IMR-90 (cell line): ENCODE data around the gene FSD1L. TPM values are rescaled to one million over a fixed set of nuclear protein-coding genes. Genes with fewer than 3 reads are reported as not detected.

Experiments
- ATAC-seq: fragments of 200-7000 bp; cut with Tn5 transposase; 2 replicates; pipeline ENCODE4 v1.9.1; 2020; ENCODE audit warnings: low read depth, mild to moderate bottlenecking, moderate library complexity
- BruUV-seq: library from RNA; stranded (reverse); fragments of 400-500 nt; replicated peaks from 2 replicates; lab custom pipeline; 2021; lab: Mats Ljungman, UMichigan
- CTCF ChIA-PET: fragments of 300-600 bp; formaldehyde crosslinking; extraction: SDS; loops from one replicate; lab custom pipeline; 2021; ENCODE audit warnings: antibody characterized with exemption; lab: Yijun Ruan, JAX
- POLR2A ChIA-PET: fragments of 300-600 bp; sonication (Branson Sonifier 250); formaldehyde crosslinking; loops from one replicate; lab custom pipeline; 2022; ENCODE audit warnings: antibody characterized with exemption; ENCODE audit not compliant: unreplicated experiment; lab: Charles Lee
- DNase-seq: peaks from one replicate; pipeline ENCODE4 v3.0.0; 2013
- H2AFZ ChIP-seq: replicated peaks from 2 replicates; pipeline ENCODE3; 2013; ENCODE audit warnings: low read length, mild to moderate bottlenecking; ENCODE audit not compliant: poor library complexity
- H2AK5ac ChIP-seq: 2 replicates; pipeline ENCODE4 v1.6.1; 2013; ENCODE audit warnings: low read depth, low read length, inconsistent platforms
- H2AK9ac ChIP-seq: replicated peaks from 2 replicates; pipeline ENCODE3; 2013; ENCODE audit warnings: mild to moderate bottlenecking, low read depth, low read length, moderate library complexity; ENCODE audit not compliant: poor library complexity
- H2BK120ac ChIP-seq: 2 replicates; pipeline ENCODE4 v1.6.1; 2013; ENCODE audit warnings: low read depth, low read length, inconsistent platforms
- H2BK15ac ChIP-seq: 3 replicates; pipeline ENCODE4 v1.6.1; 2013; ENCODE audit warnings: low read depth, low read length, inconsistent platforms
- H2BK20ac ChIP-seq: 2 replicates; pipeline ENCODE4 v1.6.1; 2013; ENCODE audit warnings: low read depth, mild to moderate bottlenecking, inconsistent platforms, low read length, moderate library complexity
- H2BK5ac ChIP-seq: 2 replicates; pipeline ENCODE4 v1.6.1; 2013; ENCODE audit warnings: mild to moderate bottlenecking, low read depth, low read length, inconsistent platforms; ENCODE audit not compliant: poor library complexity, severe bottlenecking
- H3K14ac ChIP-seq: replicated peaks from 2 replicates; pipeline ENCODE4 v1.6.1; 2013; ENCODE audit warnings: low read depth, low read length, inconsistent platforms
- H3K18ac ChIP-seq: 2 replicates; pipeline ENCODE4 v1.6.1; 2013; ENCODE audit warnings: low read depth, low read length, control low read depth
- H3K23ac ChIP-seq: 2 replicates; pipeline ENCODE4 v1.6.1; 2013; ENCODE audit warnings: low read depth, low read length, inconsistent platforms
- H3K27ac ChIP-seq: 2 replicates; pipeline ENCODE4 v1.5.1; 2013; ENCODE audit warnings: mild to moderate bottlenecking, control low read depth, low read length; ENCODE audit not compliant: insufficient read depth
- H3K27me3 ChIP-seq: 2 replicates; pipeline ENCODE4 v1.6.1; 2013; ENCODE audit warnings: low read length; ENCODE audit not compliant: control insufficient read depth, insufficient read depth
- H3K36me3 ChIP-seq: 2 replicates; pipeline ENCODE4 v1.6.1; 2013; ENCODE audit warnings: low read length, mixed read lengths; ENCODE audit not compliant: control insufficient read depth, insufficient read depth
- H3K4ac ChIP-seq: 2 replicates; pipeline ENCODE4 v1.6.1; 2013; ENCODE audit warnings: low read depth, low read length, inconsistent platforms
- H3K4me1 ChIP-seq: 2 replicates; pipeline ENCODE4 v1.6.1; 2013; ENCODE audit warnings: low read length, mixed read lengths; ENCODE audit not compliant: control insufficient read depth, insufficient read depth
- H3K4me2 ChIP-seq: 2 replicates; pipeline ENCODE4 v1.6.1; 2013; ENCODE audit warnings: low read depth, mild to moderate bottlenecking, control low read depth, low read length, moderate library complexity
- H3K4me3 ChIP-seq: 2 replicates; pipeline ENCODE4 v1.5.1; 2013; ENCODE audit warnings: low read depth, mild to moderate bottlenecking, control low read depth, low read length, moderate library complexity; ENCODE audit not compliant: insufficient read depth
- H3K56ac ChIP-seq: 2 replicates; pipeline ENCODE4 v1.6.1; 2013; ENCODE audit warnings: low read length, inconsistent platforms; ENCODE audit not compliant: insufficient read depth; ENCODE audit errors: extremely low read depth
- H3K79me1 ChIP-seq, 2 experiments: 2 replicates each; pipeline ENCODE4 v1.6.1; 2013; ENCODE audit warnings: low read length in 2 of 2, inconsistent platforms in 1 of 2, low read depth in 1 of 2
- H3K9ac ChIP-seq: 2 replicates; pipeline ENCODE4 v1.6.1; 2013; ENCODE audit warnings: low read depth, low read length, control low read depth
- H3K9me1 ChIP-seq: 2 replicates; pipeline ENCODE4 v1.6.1; 2013; ENCODE audit warnings: low read length, inconsistent platforms; ENCODE audit not compliant: insufficient read depth
- H3K9me3 ChIP-seq: 2 replicates; pipeline ENCODE4 v1.6.1; 2013; ENCODE audit warnings: low read length; ENCODE audit not compliant: control insufficient read depth, insufficient read depth
- H4K20me1 ChIP-seq: 2 replicates; pipeline ENCODE4 v1.6.1; 2013; ENCODE audit warnings: low read length, inconsistent platforms; ENCODE audit not compliant: insufficient read depth
- H4K5ac ChIP-seq: 2 replicates; pipeline ENCODE4 v1.6.1; 2013; ENCODE audit warnings: mild to moderate bottlenecking, low read depth, low read length, control low read depth
- H4K8ac ChIP-seq, 2 experiments: 2 replicates each; pipeline ENCODE4 v1.6.1; 2013; ENCODE audit warnings: low read depth in 2 of 2, low read length in 2 of 2, control low read depth in 1 of 2, inconsistent platforms in 1 of 2
- H4K91ac ChIP-seq: 2 replicates; pipeline ENCODE4 v1.6.1; 2013; ENCODE audit warnings: low read depth, low read length, inconsistent platforms; ENCODE audit not compliant: insufficient read depth
- MAFK ChIP-seq: IDR thresholded peaks from 2 replicates; pipeline ENCODE4 v1.6.1; 2012; ENCODE audit warnings: low read depth, low read length, improper control_type of control experiment
- WGBS, 2 experiments: methylation state at CpG; one replicate each; pipeline versions ENCODE4 v1.1.5 to v1.1.7; 2013; ENCODE audit warnings: missing lambda C conversion rate in 2 of 2; ENCODE audit not compliant: insufficient read length in 1 of 2; ENCODE audit errors: extremely low coverage in 2 of 2; 5-methylcytosine and 5-hydroxymethylcytosine counted together
- dilution Hi-C: fragments of 300-500 bp; cut with HindIII; formaldehyde crosslinking; loops from one replicate; pipeline ENCODE4 v1.14.3; 2018; ENCODE audit warnings: low sequenced_read_pairs; ENCODE audit not compliant: unreplicated experiment
- in situ Hi-C: fragments of 300-500 bp; cut with MboI; formaldehyde crosslinking; loops from 3 replicates; pipeline ENCODE4 v1.14.3; 2019; ENCODE audit warnings: low sequenced_read_pairs, inconsistent platforms, mixed read lengths
- intact Hi-C: fragments of 100-400 bp; cut with micrococcal nuclease; formaldehyde crosslinking; loops from 2 replicates; pipeline ENCODE4 v1.10.0; 2022
- polyA plus RNA-seq, 3 experiments: library from polyadenylated mRNA; depleted of rRNA; stranded (reverse); fragments of >200 nt; gene quantifications; 2 replicates each; pipeline ENCODE4 v1.2.3, GENCODE V29; 2012; ENCODE audit warnings: low replicate concordance in 1 of 3
- total RNA-seq: library from RNA; depleted of rRNA; stranded (reverse); fragments of >200 nt; gene quantifications from 2 replicates; pipeline ENCODE4 v1.2.3, GENCODE V29; 2012
- TF ChIP-seq, protein P1 (sequence below): fragments of 150-350 bp; IDR thresholded peaks from 2 replicates; pipeline ENCODE4 v1.6.1; 2016; ENCODE audit warnings: low read depth, mild to moderate bottlenecking, low read length, moderate library complexity, borderline replicate concordance

Gene FSD1L
- total and polyA plus RNA-seq, 2 of the 4 experiments (the other 2 are of a cell fraction), result 1.4 to 2.9 TPM

DNA sequence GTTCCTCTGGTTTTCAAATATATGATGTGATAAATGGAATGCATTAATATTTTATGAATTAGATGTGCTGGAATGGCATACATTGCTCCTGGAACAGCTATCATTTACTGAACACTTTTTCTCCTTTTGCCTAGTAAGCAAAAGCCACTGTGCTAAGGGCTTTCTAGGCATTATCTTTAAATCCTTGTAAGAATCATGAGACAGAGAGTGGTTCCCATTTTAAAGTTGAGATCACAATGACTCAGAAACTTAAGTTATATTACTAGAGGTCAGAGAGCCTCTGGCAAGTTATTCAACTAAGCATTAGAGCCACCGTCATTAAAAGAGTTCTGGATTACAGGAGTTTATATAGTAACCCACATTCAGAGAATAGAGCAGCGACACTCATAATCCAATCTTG, 26.7 kb upstream of the FSD1L start:
- no CpG with 5 or more reads among the region's 2 CpGs for WGBS, 2 experiments
- H3K9me3 ChIP-seq, result no peaks in the 10 kb centered on the region
- dilution Hi-C loops, result no loop called here
- no peak overlapping the region for H4K91ac ChIP-seq
- no TSS peak for BruUV-seq
- DNase-seq (peak; percentile 28), ATAC-seq (no peak)
- no peak overlapping the region for H3K14ac ChIP-seq
- no peak overlapping the region for H4K8ac ChIP-seq
- H3K4ac ChIP-seq, result no peak overlapping the region
- H3K9me1 ChIP-seq, result no peaks in the 10 kb centered on the region
- no peak overlapping the region for H3K9ac ChIP-seq
- no peaks in the 10 kb centered on the region for H3K36me3 ChIP-seq
- no peak overlapping the region for H4K5ac ChIP-seq
- H2BK15ac ChIP-seq, result no peak overlapping the region
- CTCF ChIA-PET, result no interaction called here
- H3K27ac ChIP-seq, result no peak overlapping the region
- H3K27me3 ChIP-seq, result no peaks in the 10 kb centered on the region
- no peak overlapping the region for H2AFZ ChIP-seq
- H2BK5ac ChIP-seq, result no peak overlapping the region
- intact Hi-C loops, result no loop called here
- no peak overlapping the region for H2AK5ac ChIP-seq
- H3K4me2 ChIP-seq, result no peak overlapping the region
- H3K4me1 ChIP-seq, result no peaks in the 10 kb centered on the region
- no peak overlapping the region for H2AK9ac ChIP-seq
- H2BK20ac ChIP-seq, result no peak overlapping the region
- H2BK120ac ChIP-seq, result no peak overlapping the region
- H4K20me1 ChIP-seq, result no peaks in the 10 kb centered on the region
- no peaks in the 10 kb centered on the region for H3K79me1 ChIP-seq
- TF ChIP-seq MAFK, result peak; percentile 66
- TF ChIP-seq, protein P1, sequence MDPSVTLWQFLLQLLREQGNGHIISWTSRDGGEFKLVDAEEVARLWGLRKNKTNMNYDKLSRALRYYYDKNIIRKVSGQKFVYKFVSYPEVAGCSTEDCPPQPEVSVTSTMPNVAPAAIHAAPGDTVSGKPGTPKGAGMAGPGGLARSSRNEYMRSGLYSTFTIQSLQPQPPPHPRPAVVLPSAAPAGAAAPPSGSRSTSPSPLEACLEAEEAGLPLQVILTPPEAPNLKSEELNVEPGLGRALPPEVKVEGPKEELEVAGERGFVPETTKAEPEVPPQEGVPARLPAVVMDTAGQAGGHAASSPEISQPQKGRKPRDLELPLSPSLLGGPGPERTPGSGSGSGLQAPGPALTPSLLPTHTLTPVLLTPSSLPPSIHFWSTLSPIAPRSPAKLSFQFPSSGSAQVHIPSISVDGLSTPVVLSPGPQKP, result no peak
- in situ Hi-C loops, result no loop called here
- POLR2A ChIA-PET, result no interaction called here
- no peak overlapping the region for H3K23ac ChIP-seq
- H3K56ac ChIP-seq, result no peak overlapping the region
- no peak overlapping the region for H3K18ac ChIP-seq
- no peak overlapping the region for H3K4me3 ChIP-seq
